BJ (cell line): ENCODE results near the gene CFAP91. TPM values are rescaled to one million over a fixed set of nuclear protein-coding genes. Genes with fewer than 3 reads are reported as not detected.

ENCODE experiments used
- CTCF ChIA-PET: fragments of 350-600 bp; formaldehyde crosslinking; extraction: SDS; loops from one replicate; lab custom pipeline; 2021; ENCODE audit warnings: antibody characterized with exemption, inconsistent platforms; lab: Yijun Ruan, JAX
- POLR2A ChIA-PET: fragments of 300-600 bp; sonication (Branson Sonifier 250); formaldehyde crosslinking; extraction: SDS; loops from one replicate; lab custom pipeline; 2021; ENCODE audit warnings: antibody characterized with exemption; lab: Charles Lee
- DNase-seq: peaks from one replicate; pipeline ENCODE4 v3.0.0-alpha.2; 2011; ENCODE audit warnings: low read depth
- H3K27me3 ChIP-seq: 2 replicates; pipeline ENCODE4 v1.6.0; 2011; ENCODE audit warnings: low read length; ENCODE audit not compliant: control insufficient read depth, insufficient read depth
- H3K36me3 ChIP-seq: 2 replicates; pipeline ENCODE4 v1.5.1; 2011; ENCODE audit warnings: low read length; ENCODE audit not compliant: control insufficient read depth, insufficient read depth
- H3K4me3 ChIP-seq: 2 replicates; pipeline ENCODE4 v1.5.1; 2011; ENCODE audit warnings: low read depth, mild to moderate bottlenecking, control low read depth, low read length
- CTCF ChIP-seq: IDR thresholded peaks from 2 replicates; pipeline ENCODE4 v1.5.1; 2011; ENCODE audit warnings: low read depth, mild to moderate bottlenecking, control low read depth, inconsistent platforms, low read length, moderate library complexity; ENCODE audit not compliant: insufficient read depth
- polyA plus RNA-seq: library from polyadenylated mRNA; depleted of rRNA; stranded (reverse); fragments of >200 nt; gene quantifications from 2 replicates; pipeline ENCODE4 v1.2.3, GENCODE V29; 2011; rRNA removed

The CFAP91 gene
- polyA plus RNA-seq, 1 experiment = 0.16 TPM

DNA sequence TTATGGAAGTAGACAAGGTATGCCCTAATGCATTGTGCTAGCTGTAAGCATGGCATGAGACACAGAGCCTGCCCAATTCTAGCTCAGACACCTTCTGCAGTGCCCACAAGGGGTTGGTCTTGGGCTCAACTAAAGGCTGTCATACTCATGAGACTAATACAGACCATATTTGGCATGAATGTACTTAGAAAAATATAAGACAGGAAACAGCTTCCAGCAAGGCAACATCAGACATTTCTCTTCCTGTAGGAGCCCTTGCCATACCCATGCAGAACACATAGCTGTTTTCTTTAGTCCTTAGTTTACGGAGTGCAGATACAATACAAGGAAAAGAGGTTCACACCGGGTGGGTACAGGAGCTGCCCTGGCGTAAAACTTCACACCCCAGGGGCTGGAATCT lies 48.6 kb downstream of the CFAP91 start:
- no peaks in the 10 kb centered on the region for H3K36me3 ChIP-seq
- CTCF ChIA-PET = no interaction called here
- H3K4me3 ChIP-seq = no peak overlapping the region
- DNase-seq = no peak
- H3K27me3 ChIP-seq = no peaks in the 10 kb centered on the region
- POLR2A ChIA-PET = no interaction called here
- no peak for TF ChIP-seq CTCF

Other genes starting within 250 kb of the CFAP91 start
- 34.4 and 35.1 TPM in 2 replicates for gene TMEM39A, start 239.4 kb upstream of the CFAP91 start, polyA plus RNA-seq
- 9.3 and 17.1 TPM in 2 replicates for gene POGLUT1, start 234.1 kb upstream of the CFAP91 start, polyA plus RNA-seq
- gene TIMMDC1, start 204.5 kb upstream of the CFAP91 start, polyA plus RNA-seq = 52.0 and 69.9 TPM in 2 replicates
- gene CD80, start 143.4 kb upstream of the CFAP91 start, polyA plus RNA-seq = not detected in 2 replicates
- gene ADPRH, start 123.5 kb upstream of the CFAP91 start, polyA plus RNA-seq = 1.6 and 2.1 TPM in 2 replicates
- gene PLA1A, start 105.1 kb upstream of the CFAP91 start, polyA plus RNA-seq = not detected in 2 replicates
- 1.9 and 2.3 TPM in 2 replicates for gene POPDC2, start 42.4 kb upstream of the CFAP91 start, polyA plus RNA-seq
- gene COX17, start 25.6 kb upstream of the CFAP91 start, polyA plus RNA-seq = 42.0 and 48.1 TPM in 2 replicates
- not detected in 2 replicates for gene NR1I2, start 79.1 kb downstream of the CFAP91 start, polyA plus RNA-seq